DOHH2 (cell line): Measurements from ENCODE around the gene MIS12.

Source experiments
- EZH2phosphoT487 ChIP-seq: fragments of 200-600 bp; sonication (generic); IDR thresholded peaks from 2 replicates; pipeline ENCODE4 v1.6.1; 2017; ENCODE audit warnings: borderline replicate concordance, mild to moderate bottlenecking, antibody characterized with exemption, low read length, moderate library complexity, mixed read lengths
- TF ChIP-seq, protein P1 (sequence below): fragments of 200-600 bp; sonication (generic); IDR thresholded peaks from one replicate; pipeline ENCODE4 v1.5.1; 2014; ENCODE audit warnings: antibody characterized with exemption, mild to moderate bottlenecking, low read depth, low read length; ENCODE audit not compliant: poor library complexity, severe bottlenecking

- TF ChIP-seq, protein P1, sequence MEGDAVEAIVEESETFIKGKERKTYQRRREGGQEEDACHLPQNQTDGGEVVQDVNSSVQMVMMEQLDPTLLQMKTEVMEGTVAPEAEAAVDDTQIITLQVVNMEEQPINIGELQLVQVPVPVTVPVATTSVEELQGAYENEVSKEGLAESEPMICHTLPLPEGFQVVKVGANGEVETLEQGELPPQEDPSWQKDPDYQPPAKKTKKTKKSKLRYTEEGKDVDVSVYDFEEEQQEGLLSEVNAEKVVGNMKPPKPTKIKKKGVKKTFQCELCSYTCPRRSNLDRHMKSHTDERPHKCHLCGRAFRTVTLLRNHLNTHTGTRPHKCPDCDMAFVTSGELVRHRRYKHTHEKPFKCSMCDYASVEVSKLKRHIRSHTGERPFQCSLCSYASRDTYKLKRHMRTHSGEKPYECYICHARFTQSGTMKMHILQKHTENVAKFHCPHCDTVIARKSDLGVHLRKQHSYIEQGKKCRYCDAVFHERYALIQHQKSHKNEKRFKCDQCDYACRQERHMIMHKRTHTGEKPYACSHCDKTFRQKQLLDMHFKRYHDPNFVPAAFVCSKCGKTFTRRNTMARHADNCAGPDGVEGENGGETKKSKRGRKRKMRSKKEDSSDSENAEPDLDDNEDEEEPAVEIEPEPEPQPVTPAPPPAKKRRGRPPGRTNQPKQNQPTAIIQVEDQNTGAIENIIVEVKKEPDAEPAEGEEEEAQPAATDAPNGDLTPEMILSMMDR: no peak
- TF ChIP-seq EZH2phosphoT487: no peak
These were observed 50.7 kb downstream of the MIS12 start for GRCh38 chr17:5536866-5537650.
